Spleen (tissue), 11 donors: ENCODE data around the gene AXIN2. TPM values are rescaled to one million over a fixed set of nuclear protein-coding genes. Genes with fewer than 3 reads are reported as not detected.

Source experiments
- DNase-seq: peaks from one replicate; pipeline ENCODE4 v3.0.0-alpha.2; 2020
- H3K27ac ChIP-seq, 8 donors: fragments of 200-600 bp; sonication (generic) in 7 of 8; 1 replicate in 4 of 8; 2 replicates in 4 of 8; pipeline versions ENCODE4 v1.5.0 to v1.8.0; 2016 to 2021; ENCODE audit warnings: inconsistent platforms in 4 of 8, mild to moderate bottlenecking in 4 of 8, moderate library complexity in 1 of 8
- H3K27me3 ChIP-seq, 7 donors: fragments of 200-600 bp; sonication (generic) in 6 of 7; replicated peaks in 1 of 7; 1 replicate in 4 of 7; 2 replicates in 3 of 7; pipeline versions ENCODE4 v1.5.0 to v1.8.0; 2016 to 2021; ENCODE audit warnings: inconsistent platforms in 3 of 7, mild to moderate bottlenecking in 1 of 7
- H3K36me3 ChIP-seq, 6 donors: fragments of 200-600 bp; sonication (generic) in 5 of 6; 1 replicate in 4 of 6; 2 replicates in 2 of 6; pipeline versions ENCODE4 v1.5.0 to v1.8.0; 2016 to 2021; ENCODE audit warnings: inconsistent platforms in 2 of 6
- H3K4me1 ChIP-seq, 6 donors: fragments of 200-600 bp; sonication (generic) in 5 of 6; 1 replicate in 3 of 6; 2 replicates in 3 of 6; pipeline versions ENCODE4 v1.5.0 to v1.8.0; 2016 to 2021; ENCODE audit warnings: inconsistent platforms in 3 of 6
- H3K4me3 ChIP-seq, 8 donors: fragments of 200-600 bp; sonication (generic) in 7 of 8; 1 replicate in 4 of 8; 2 replicates in 4 of 8; pipeline versions ENCODE4 v1.5.0 to v1.8.0; 2016 to 2021; ENCODE audit warnings: inconsistent platforms in 4 of 8, mild to moderate bottlenecking in 4 of 8, moderate library complexity in 2 of 8
- H3K9me3 ChIP-seq, 8 donors: fragments of 200-600 bp; sonication (generic) in 7 of 8; 1 replicate in 4 of 8; 2 replicates in 4 of 8; pipeline versions ENCODE4 v1.5.0 to v1.8.0; 2016 to 2021; ENCODE audit warnings: inconsistent platforms in 4 of 8
- CTCF ChIP-seq, 11 experiments: fragments of 200-600 bp in 7 of 11; fragments of 450-650 bp in 4 of 11; sonication (generic) in 4 of 11; IDR thresholded peaks in 8 of 11; conservative IDR thresholded peaks in 3 of 11; 1 replicate in 7 of 11; 2 replicates in 4 of 11; pipeline versions ENCODE4 v1.4.0 to v1.8.0; 2016 to 2021; ENCODE audit warnings: antibody characterized with exemption in 11 of 11, inconsistent platforms in 4 of 11, mild to moderate bottlenecking in 1 of 11
- POLR2A ChIP-seq, 3 donors: fragments of 450-650 bp; IDR thresholded peaks; one replicate each; pipeline ENCODE4 v1.5.1; 2017; ENCODE audit warnings: antibody characterized with exemption in 3 of 3, mild to moderate bottlenecking in 1 of 3
- POLR2AphosphoS5 ChIP-seq, 3 donors: sonication (generic); formaldehyde crosslinking; IDR thresholded peaks; one replicate each; pipeline ENCODE4 v1.5.1; 2017; ENCODE audit warnings: antibody characterized with exemption in 3 of 3
- WGBS, 5 donors: extraction: QIAGEN DNeasy Blood & Tissue Kit in 3 of 5; methylation state at CpG; one replicate each; pipeline versions ENCODE4 v1.1.5 to v1.1.7; 2013 to 2018; 5-methylcytosine and 5-hydroxymethylcytosine counted together
- intact Hi-C: fragments of 100-400 bp; cut with DNase I; formaldehyde crosslinking; loops from one replicate; pipeline ENCODE4 v1.15.0; 2023; ENCODE audit warnings: low total_unique reads
- polyA plus RNA-seq, 3 donors: library from polyadenylated mRNA; stranded (reverse); fragments of 200-250 nt; gene quantifications; one replicate each; pipeline ENCODE4 v1.2.1, GENCODE V29; 2013
- total RNA-seq, 7 donors: library from RNA; depleted of rRNA in 3 of 7; stranded (reverse); fragments of >200 nt in 3 of 7; fragmentation: NEBNext Ultra II Directional in 4 of 7; extraction: Animal tissue kit (Norgen Biotek cat#: 25700) in 4 of 7; gene quantifications; one replicate each; pipeline versions ENCODE4 v1.1.0 to v1.2.1, GENCODE V29; 2016 to 2021
- donor health status: healthy with polysubstance abuse.
- donor health status: DM: no; HTN: no; CAD: no; lungs with moderate emphysema.
- donor health status: DM: no; HTN: no; CAD: no.
- donor health status: Bipolar disorder and iron deficiency.
- donor health status: healthy.
- donor health status: DM: no; HTN: no; CAD: no.
- donor health status: DM: yes; HTN: yes; CAD: no.

AXIN2 gene
- total and polyA plus RNA-seq, 10 donors = 1.1 to 16.6 (median 11.0) TPM

- intact Hi-C loops = loop anchor here (5.0 to 10.0 kb wide), 2 partner anchors 262 to 320 kb away; no protein-coding TSS in a partner anchor
- H3K4me1 ChIP-seq = peaks cover 0 to 32% (median 10%) of the 10 kb centered on the region in 6 donors
- TF ChIP-seq CTCF (IDR thresholded peaks at IDR 0.05 in 8 of 11, conservative IDR thresholded peaks at IDR 0.05 in 3 of 11) = no peak
- TF ChIP-seq POLR2AphosphoS5 (IDR thresholded peaks at IDR 0.05) = no peak
- no peak for TF ChIP-seq POLR2A (IDR thresholded peaks at IDR 0.05)
Measured at GRCh38 chr17:65554553-65555223, 6.8 kb downstream of the AXIN2 start.

DNA sequence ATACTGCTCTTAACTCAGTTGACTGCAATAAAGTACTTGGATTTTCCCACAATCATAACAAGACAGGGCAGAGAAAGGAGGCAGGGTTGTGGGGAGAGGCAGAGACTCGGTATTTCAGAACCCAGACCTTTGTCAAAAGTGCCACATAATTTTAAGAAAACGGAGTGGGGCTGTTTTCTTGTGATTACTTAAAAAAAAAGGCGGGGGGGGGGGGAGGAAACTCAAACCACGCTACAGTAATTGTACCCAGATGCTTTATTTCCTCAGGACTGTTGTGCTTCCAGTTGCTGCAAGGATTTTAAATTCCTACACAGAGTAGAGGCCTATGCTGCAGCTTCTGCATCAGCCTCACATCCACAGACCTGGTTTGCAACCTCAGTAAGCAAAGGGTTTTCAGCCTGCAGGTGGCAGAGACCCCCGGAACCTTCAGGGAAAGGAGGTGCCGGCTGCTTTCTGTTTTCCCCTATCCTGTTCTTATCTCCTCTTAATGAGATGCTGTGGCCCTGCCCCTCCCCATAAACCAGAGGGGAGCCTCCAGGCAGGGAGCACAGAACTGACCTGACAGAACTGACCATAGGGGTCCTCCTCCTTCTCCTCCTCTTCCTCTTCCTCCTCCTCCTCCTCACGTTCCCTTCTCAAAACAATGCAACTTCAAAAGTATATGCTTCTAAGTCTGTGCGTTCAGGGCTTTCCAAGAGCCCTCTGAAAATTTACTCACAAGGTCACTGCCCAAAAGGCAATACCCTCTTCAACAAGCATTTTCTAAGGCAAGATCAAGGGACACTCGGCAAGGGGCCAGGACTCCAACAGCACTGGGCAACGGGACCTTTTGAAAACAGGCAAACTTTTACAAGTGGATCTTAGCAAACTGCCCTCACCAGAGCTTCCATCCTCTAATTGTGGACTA, 7.5 kb downstream of the AXIN2 start:
- no peak for DNase-seq
- TF ChIP-seq POLR2A (IDR thresholded peaks at IDR 0.05) (no peak), POLR2AphosphoS5 (IDR thresholded peaks at IDR 0.05) (no peak)
- peaks cover 0 to 31% (median 4%) of the 10 kb centered on the region in 7 donors for H3K27me3 ChIP-seq
- peaks cover 0 to 15% (median 0%) of the 10 kb centered on the region in 6 donors for H3K36me3 ChIP-seq
- peak overlapping the region in 2 of 8 donors; percentile 1 to 7 for H3K4me3 ChIP-seq
- no peaks in the 10 kb centered on the region for H3K9me3 ChIP-seq
- WGBS, 5 donors = 42 to 58% (median 52%) methylated on average over 10 of the region's 10 CpGs
- H3K27ac ChIP-seq = peak overlapping the region in 1 of 8 donors; percentile 46
- H3K4me1 ChIP-seq = peaks cover 0 to 24% (median 9%) of the 10 kb centered on the region in 6 donors
- intact Hi-C loops = loop anchor here (10.0 kb wide), 1 partner anchor 319 kb away; no protein-coding TSS in a partner anchor

More at GRCh38 chr17:65554553-65555223, 6.8 kb downstream of the AXIN2 start:
- Histone ChIP-seq H3K4me3 (peak overlapping the region in 2 of 8 donors; percentile 1 to 7), H3K27ac (peak overlapping the region in 2 of 8 donors; percentile 4 to 46), H3K9me3 (no peaks in the 10 kb centered on the region), H3K27me3 (peaks cover 0 to 39% (median 7%) of the 10 kb centered on the region in 7 donors), H3K36me3 (peaks cover 0 to 8% (median 0%) of the 10 kb centered on the region in 6 donors)
- WGBS, 5 donors = 66 to 76% (median 70%) methylated on average over 17 to 18 of the region's 18 CpGs
- DNase-seq = no peak

DNA sequence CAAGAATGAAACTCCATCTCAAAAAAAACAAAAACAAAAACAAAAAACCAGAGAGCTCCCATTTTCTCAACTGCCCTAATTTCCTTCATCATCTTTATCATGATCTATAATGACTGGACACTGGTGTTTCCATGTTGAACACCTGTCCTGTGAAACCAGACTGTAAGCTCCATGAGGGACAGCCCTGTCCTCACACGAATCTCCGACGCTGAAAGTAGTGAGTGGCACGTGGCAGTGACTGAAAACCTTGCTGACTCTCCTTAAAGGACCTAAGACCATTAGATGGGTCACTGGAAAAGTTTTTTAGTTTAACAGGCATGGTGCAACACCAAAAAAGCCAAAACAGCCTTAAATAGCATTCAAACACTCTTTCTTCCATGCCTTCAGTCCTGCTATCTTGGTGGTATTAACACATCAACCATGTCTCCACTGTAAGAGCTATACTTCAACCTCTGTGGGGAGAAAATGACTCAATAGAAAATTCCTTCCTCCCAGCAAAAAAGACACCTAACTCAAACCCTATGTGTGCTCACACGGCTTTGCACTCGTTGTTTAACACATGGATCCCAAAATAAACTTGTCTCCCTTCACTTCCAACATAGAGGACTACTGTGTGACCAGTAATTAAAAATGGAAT, 8.3 kb downstream of the AXIN2 start:
- H3K9me3 ChIP-seq = no peaks in the 10 kb centered on the region
- H3K36me3 ChIP-seq = peaks cover 0 to 20% (median 2%) of the 10 kb centered on the region in 6 donors
- no peak overlapping the region for H3K27ac ChIP-seq
- peaks cover 0 to 23% (median 8%) of the 10 kb centered on the region in 6 donors for H3K4me1 ChIP-seq
- TF ChIP-seq POLR2A (IDR thresholded peaks at IDR 0.05) = no peak
- H3K4me3 ChIP-seq = no peak overlapping the region
- intact Hi-C loops = loop anchor here (10.0 kb wide), 1 partner anchor 318 kb away; no protein-coding TSS in a partner anchor
- peak; percentile 6 for DNase-seq
- H3K27me3 ChIP-seq = peaks cover 0 to 23% (median 0%) of the 10 kb centered on the region in 7 donors
- 69 to 84% (median 82%) methylated on average over 6 of the region's 6 CpGs for WGBS, 5 donors

- TF ChIP-seq POLR2AphosphoS5 (IDR thresholded peaks at IDR 0.05) (no peak), CTCF (IDR thresholded peaks at IDR 0.05 in 8 of 11, conservative IDR thresholded peaks at IDR 0.05 in 3 of 11) (no peak), POLR2A (IDR thresholded peaks at IDR 0.05) (no peak)
- peak; percentile 30 for DNase-seq
- no peaks in the 10 kb centered on the region for H3K9me3 ChIP-seq
- peak overlapping the region in 1 of 8 donors; percentile 31 for H3K27ac ChIP-seq
- peaks cover 0 to 19% (median 3%) of the 10 kb centered on the region in 6 donors for H3K36me3 ChIP-seq
- H3K27me3 ChIP-seq = peaks cover 0 to 14% (median 0%) of the 10 kb centered on the region in 7 donors
- intact Hi-C loops = loop anchor here (10.0 kb wide), 1 partner anchor 317 kb away; no protein-coding TSS in a partner anchor
- 71 to 84% (median 76%) methylated on average over 4 of the region's 4 CpGs for WGBS, 5 donors
- peaks cover 0 to 31% (median 5%) of the 10 kb centered on the region in 6 donors for H3K4me1 ChIP-seq
- no peak overlapping the region for H3K4me3 ChIP-seq
Measured at GRCh38 chr17:65552214-65552613, 9.2 kb downstream of the AXIN2 start.
